Naive thymus-derived CD4-positive, alpha-beta T cell (primary cell): ENCODE measurements around the gene APOL4. TPM values are rescaled to one million over a fixed set of nuclear protein-coding genes. Genes with fewer than 3 reads are reported as not detected.

Experiments used
- ATAC-seq: fragments of 150-1000 bp; cut with Tn5 transposase; 2 replicates; pipeline ENCODE4 v1.10.0; 2021; ENCODE audit warnings: mild to moderate bottlenecking, moderate library complexity
- CTCF ChIA-PET: fragments of 350-600 bp; sonication (Branson Sonifier 250); formaldehyde crosslinking; loops from one replicate; lab custom pipeline; 2021; ENCODE audit warnings: antibody characterized with exemption; lab: Charles Lee
- POLR2A ChIA-PET: fragments of 350-600 bp; sonication (Branson Sonifier 250); formaldehyde crosslinking; loops from one replicate; lab custom pipeline; 2021; ENCODE audit warnings: antibody characterized with exemption, inconsistent platforms; lab: Charles Lee
- DNase-seq, 9 donors: peaks; one replicate each; pipeline versions ENCODE4 v3.0.0 to v3.0.0-alpha.2; 2020 to 2022; ENCODE audit warnings: mixed read lengths in 1 of 9
- H3K27ac ChIP-seq: one replicate; pipeline ENCODE4 v1.7.0; 2013; ENCODE audit warnings: mild to moderate bottlenecking, low read depth, low read length, moderate library complexity
- H3K27me3 ChIP-seq, 2 donors: one replicate each; pipeline ENCODE4 v1.7.0; 2013; ENCODE audit warnings: low read length in 2 of 2, mild to moderate bottlenecking in 2 of 2, moderate library complexity in 2 of 2; ENCODE audit not compliant: control insufficient read depth in 2 of 2, insufficient read depth in 2 of 2
- H3K36me3 ChIP-seq, 3 experiments: 1 replicate in 2 of 3; 2 replicates in 1 of 3; pipeline ENCODE4 v1.7.0; 2013; ENCODE audit warnings: low read length in 3 of 3, mild to moderate bottlenecking in 3 of 3, moderate library complexity in 1 of 3; ENCODE audit not compliant: insufficient read depth in 3 of 3, control insufficient read depth in 2 of 3
- H3K4me1 ChIP-seq, 2 donors: one replicate each; pipeline ENCODE4 v1.7.0; 2013; ENCODE audit warnings: low read length in 2 of 2, mild to moderate bottlenecking in 2 of 2, moderate library complexity in 1 of 2; ENCODE audit not compliant: control insufficient read depth in 2 of 2, insufficient read depth in 2 of 2
- H3K4me3 ChIP-seq: 2 replicates; pipeline ENCODE4 v1.7.0; 2013; ENCODE audit warnings: mild to moderate bottlenecking, low read length
- H3K9me3 ChIP-seq, 3 experiments: 1 replicate in 2 of 3; 2 replicates in 1 of 3; pipeline ENCODE4 v1.7.0; 2013; ENCODE audit warnings: low read length in 3 of 3; ENCODE audit not compliant: control insufficient read depth in 2 of 3
- H3K27ac Mint-ChIP-seq, 9 donors: one replicate each; pipeline ENCODE4 v1.8.0; 2020 to 2022; ENCODE audit warnings: mixed read lengths in 9 of 9, mild to moderate bottlenecking in 8 of 9, moderate library complexity in 5 of 9, inconsistent platforms in 2 of 9
- H3K27me3 Mint-ChIP-seq, 5 donors: one replicate each; pipeline ENCODE4 v1.8.0; 2021 to 2022; ENCODE audit warnings: mixed read lengths in 5 of 5, mild to moderate bottlenecking in 1 of 5
- H3K36me3 Mint-ChIP-seq, 5 donors: one replicate each; pipeline ENCODE4 v1.8.0; 2020 to 2022; ENCODE audit warnings: mixed read lengths in 5 of 5, mild to moderate bottlenecking in 3 of 5, inconsistent platforms in 1 of 5
- H3K4me1 Mint-ChIP-seq, 7 donors: one replicate each; pipeline ENCODE4 v1.8.0; 2020 to 2022; ENCODE audit warnings: mixed read lengths in 7 of 7, mild to moderate bottlenecking in 3 of 7, inconsistent platforms in 1 of 7
- H3K4me3 Mint-ChIP-seq, 10 donors: one replicate each; pipeline ENCODE4 v1.8.0; 2020 to 2022; ENCODE audit warnings: mild to moderate bottlenecking in 10 of 10, mixed read lengths in 10 of 10, moderate library complexity in 6 of 10, inconsistent platforms in 2 of 10
- H3K9me3 Mint-ChIP-seq, 11 donors: one replicate each; pipeline ENCODE4 v1.8.0; 2020 to 2022; ENCODE audit warnings: mixed read lengths in 11 of 11, mild to moderate bottlenecking in 4 of 11, inconsistent platforms in 1 of 11, moderate library complexity in 1 of 11
- intact Hi-C, 2 donors: fragments of 100-400 bp; cut with micrococcal nuclease; formaldehyde crosslinking; loops; one replicate each; pipeline ENCODE4 v1.15.1; 2023
- polyA plus RNA-seq, 2 donors: library from polyadenylated mRNA; unstranded; fragments of 300-500 nt; fragmentation: Illumina TruSeq; gene quantifications; one replicate each; pipeline ENCODE4 v1.2.3, GENCODE V29; 2021
- total RNA-seq, 6 experiments: library from RNA in 5 of 6; stranded (reverse) in 5 of 6; gene quantifications; 1 replicate in 5 of 6; 2 replicates in 1 of 6; pipeline ENCODE4 v1.2.3 and lab custom pipeline; 2021 to 2026

The APOL4 gene
- total and polyA plus RNA-seq, 7 experiments from 2014 or later, result 1.2 TPM; not detected in 6

DNA sequence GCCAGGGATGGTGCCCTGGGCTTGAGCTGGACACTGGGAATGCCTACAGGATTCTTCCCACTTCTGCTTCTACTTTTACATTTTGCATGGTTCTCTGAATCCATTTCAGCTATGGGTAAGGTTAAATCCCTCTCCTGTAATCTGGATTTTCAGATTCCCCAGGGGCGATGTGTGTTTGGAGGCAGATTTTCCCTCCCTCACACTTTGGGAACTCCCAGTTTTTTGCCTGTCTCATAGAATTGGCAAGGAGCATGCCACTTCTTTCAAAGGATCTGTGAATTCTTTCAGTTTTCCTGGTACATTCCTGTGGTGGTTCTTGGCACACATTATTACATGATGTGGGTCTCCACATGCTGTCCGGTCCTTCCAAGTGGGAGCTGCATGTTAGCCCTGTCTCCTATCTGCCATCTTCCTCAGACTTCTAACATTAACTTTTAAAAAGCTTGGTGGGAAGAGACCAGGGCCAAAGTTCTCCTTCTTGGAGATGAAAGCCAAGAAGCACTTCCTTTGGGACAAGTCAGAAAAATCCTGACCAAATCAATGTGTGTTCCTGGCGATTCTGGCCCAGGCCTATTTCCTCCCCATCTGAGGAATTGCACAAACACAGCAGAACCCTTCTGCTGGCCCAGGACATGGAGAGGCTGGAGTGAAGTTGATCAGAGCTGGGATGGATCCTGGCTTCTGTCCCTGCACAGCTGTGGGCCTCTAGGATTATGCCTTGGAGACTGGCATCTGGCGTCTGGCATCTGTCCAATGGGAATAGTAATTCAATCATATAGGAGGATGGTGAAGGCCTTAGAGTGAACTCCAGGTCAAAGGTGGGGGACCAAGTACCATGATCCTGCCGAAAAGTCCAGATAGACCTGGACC is 43.1 kb upstream of the APOL4 start:
- H3K4me3 Mint-ChIP-seq, result no peak overlapping the region
- peaks cover 3 to 4% of the 10 kb centered on the region in 2 donors for H3K4me1 ChIP-seq

DNA sequence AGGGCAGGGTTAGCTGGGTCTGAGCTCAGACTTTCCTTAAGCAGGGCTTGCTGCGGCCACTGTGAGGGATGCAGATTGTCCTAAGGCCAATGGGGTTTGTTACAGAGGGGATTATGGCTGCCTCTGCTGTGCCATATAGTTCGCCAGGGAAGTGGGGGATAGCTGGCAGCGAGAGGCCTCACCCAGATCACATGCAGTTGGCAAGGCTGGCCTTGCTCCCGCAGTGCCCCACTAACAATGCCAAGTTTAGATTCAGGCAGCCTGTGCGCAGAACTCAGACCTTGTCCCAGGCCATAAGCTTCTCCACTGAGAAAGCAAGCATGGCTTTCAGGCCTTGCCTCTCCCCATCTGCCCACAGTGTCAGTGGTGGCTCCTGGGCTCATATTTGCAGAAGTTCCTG is 42.4 kb upstream of the APOL4 start:
- H3K9me3 ChIP-seq, result no peaks in the 10 kb centered on the region
- H3K36me3 ChIP-seq, result no peaks in the 10 kb centered on the region
- H3K4me1 Mint-ChIP-seq, result peaks cover 11 to 17% (median 12%) of the 10 kb centered on the region in 7 donors
- intact Hi-C loops, result no loop called here
- no peak for DNase-seq
- no peak overlapping the region for H3K27ac Mint-ChIP-seq
- H3K4me3 ChIP-seq, result no peak overlapping the region
- no peaks in the 10 kb centered on the region for H3K27me3 ChIP-seq
- no peak for ATAC-seq
- H3K27ac ChIP-seq, result no peak overlapping the region
- H3K4me3 Mint-ChIP-seq, result no peak overlapping the region
- H3K9me3 Mint-ChIP-seq, result peaks cover 0 to 20% (median 8%) of the 10 kb centered on the region in 11 donors
- POLR2A ChIA-PET, result interaction anchor here (0.6 kb wide), 1 partner anchor 1133 kb away, joined by 3 read pairs; no protein-coding TSS in a partner anchor
- H3K36me3 Mint-ChIP-seq, result peaks cover 0 to 18% (median 3%) of the 10 kb centered on the region in 5 donors
- CTCF ChIA-PET, result interaction anchor here (0.9 kb wide), 1 partner anchor 64 kb away, joined by 3 read pairs; no protein-coding TSS in a partner anchor
- peaks cover 5 to 7% of the 10 kb centered on the region in 2 donors for H3K4me1 ChIP-seq
- peaks cover 0 to 10% (median 0%) of the 10 kb centered on the region in 5 donors for H3K27me3 Mint-ChIP-seq

More for the DNA sequence above, 43.1 kb upstream of the APOL4 start:
- no peaks in the 10 kb centered on the region for H3K36me3 ChIP-seq
- ChIA-PET POLR2A (interaction anchor here (0.6 kb wide), 1 partner anchor 104 kb away, joined by 3 read pairs; no protein-coding TSS in a partner anchor), CTCF (interaction anchor here (0.9 kb wide), 1 partner anchor 65 kb away, joined by 3 read pairs; no protein-coding TSS in a partner anchor)
- Mint-ChIP-seq H3K36me3 (peaks cover 0 to 12% (median 5%) of the 10 kb centered on the region in 5 donors), H3K9me3 (peaks cover 0 to 20% (median 8%) of the 10 kb centered on the region in 11 donors), H3K4me1 (peaks cover 3 to 11% (median 5%) of the 10 kb centered on the region in 7 donors), H3K27me3 (peaks cover 0 to 10% (median 0%) of the 10 kb centered on the region in 5 donors), H3K27ac (peak overlapping the region in 1 of 9 donors; percentile 17)
- intact Hi-C loops, result no loop called here
- no peaks in the 10 kb centered on the region for H3K27me3 ChIP-seq
- DNase-seq (peak in 1 of 9 donors; percentile 4), ATAC-seq (no peak)
- no peaks in the 10 kb centered on the region for H3K9me3 ChIP-seq
- no peak overlapping the region for H3K4me3 ChIP-seq
- no peak overlapping the region for H3K27ac ChIP-seq

DNA sequence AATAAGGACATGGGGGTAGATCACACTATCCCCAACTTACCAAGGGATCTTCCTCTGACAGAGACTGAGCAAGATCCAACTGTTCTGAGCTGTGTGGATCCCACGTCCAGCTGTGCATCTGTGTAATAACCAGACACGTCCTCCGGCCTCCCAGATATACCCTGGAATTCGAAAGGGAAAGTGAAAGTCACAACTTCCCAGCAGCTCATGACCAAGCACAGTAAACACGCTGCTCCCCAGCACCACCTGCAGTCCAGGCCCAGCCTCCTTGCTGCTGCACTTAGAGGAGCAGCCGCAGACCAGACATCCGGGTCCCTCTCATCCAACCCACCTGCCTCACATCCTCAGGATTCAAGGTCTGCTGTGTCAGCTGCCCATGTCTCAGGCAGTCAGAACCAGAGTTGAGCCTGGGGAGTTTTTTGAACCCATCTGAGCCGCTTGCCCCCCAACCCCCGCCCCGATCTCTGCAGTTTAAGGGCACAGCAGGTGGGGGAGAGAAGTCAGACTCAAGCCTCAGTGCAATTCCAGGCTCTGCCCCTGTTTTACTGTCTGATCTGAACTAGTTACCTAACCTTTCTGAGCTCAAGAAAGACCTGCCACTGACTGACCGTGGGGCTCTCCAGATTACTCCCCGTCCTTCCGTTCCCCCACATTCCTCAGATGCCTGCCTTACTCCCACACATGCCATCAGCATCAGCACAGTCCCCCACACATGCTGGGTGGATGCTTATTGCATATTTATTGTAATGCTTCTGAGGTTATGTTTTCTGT is 38.0 kb upstream of the APOL4 start, which contains the start of gene APOL2:
Gene APOL2 (minus strand): TSS at position 127 of the 771 bp plus-strand sequence. CDS start 6,365 bp downstream, outside the sequence.
- ATAC-seq (peak; percentile 99), DNase-seq (peak; percentile 52 to 88 (median 79))
- H3K9me3 ChIP-seq, result no peaks in the 10 kb centered on the region
- H3K4me1 ChIP-seq, result peaks cover 23 to 33% of the 10 kb centered on the region in 2 donors
- H3K27me3 ChIP-seq, result no peaks in the 10 kb centered on the region
- ChIA-PET POLR2A (interaction anchor here (0.6 to 4.0 kb wide), 13 partner anchors 9 to 910 kb away, joined by 3 to 24 read pairs (median 3); partner anchors contain the start of genes APOL1, APOL3 and APOL6), CTCF (interaction anchor here (0.6 to 1.8 kb wide), 17 partner anchors 14 to 174 kb away, joined by 3 to 11 read pairs (median 4); partner anchors contain the start of genes APOL1 and APOL3)
- peak within 1 kb of the TSS; percentile 94 to 99 (median 98) for H3K27ac Mint-ChIP-seq
- peaks cover 0 to 10% (median 0%) of the 10 kb centered on the region in 5 donors for H3K27me3 Mint-ChIP-seq
- intact Hi-C loops, result loop anchor here (1.0 to 5.0 kb wide), 10 partner anchors 14 to 290 kb away; partner anchors contain the start of genes APOL1 (in 2 of the 2), APOL3 (in 1 of the 2), EIF3D (in 1 of the 2) and TXN2 (in 1 of the 2)
- H3K27ac ChIP-seq, result peak within 1 kb of the TSS; percentile 76
- H3K9me3 Mint-ChIP-seq, result peaks cover 0 to 16% (median 6%) of the 10 kb centered on the region in 11 donors
- peak within 1 kb of the TSS; percentile 93 to 99 (median 99) for H3K4me3 Mint-ChIP-seq
- peaks cover 44 to 55% (median 53%) of the 10 kb centered on the region in 7 donors for H3K4me1 Mint-ChIP-seq
- H3K36me3 ChIP-seq, result peaks cover 0 to 23% (median 0%) of the 10 kb centered on the region in 3 experiments
- peak within 1 kb of the TSS; percentile 94 for H3K4me3 ChIP-seq
- H3K36me3 Mint-ChIP-seq, result peaks cover 15 to 60% (median 29%) of the 10 kb centered on the region in 5 donors

DNA sequence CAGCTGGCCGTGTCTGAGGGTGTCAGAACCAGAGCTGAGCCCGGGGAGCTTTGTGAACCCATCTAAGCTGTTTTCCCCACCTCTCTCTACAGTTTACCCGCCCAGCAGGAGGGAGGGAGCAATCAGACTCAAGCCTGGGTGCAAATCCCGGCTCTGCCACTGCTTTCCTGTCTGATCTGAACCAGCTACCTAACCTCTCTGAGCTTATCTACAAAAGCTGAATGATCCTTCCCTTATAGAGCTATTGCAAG is 37.5 kb upstream of the APOL4 start:
- no peaks in the 10 kb centered on the region for H3K27me3 ChIP-seq
- H3K36me3 ChIP-seq, result peaks cover 0 to 26% (median 0%) of the 10 kb centered on the region in 3 experiments
- POLR2A ChIA-PET, result interaction anchor here (0.7 to 4.0 kb wide), 9 partner anchors 10 to 909 kb away, joined by 3 to 24 read pairs (median 3); partner anchors contain the start of genes APOL1, APOL3 and APOL6
- peak overlapping the region; percentile 93 to 99 (median 99) for H3K4me3 Mint-ChIP-seq
- intact Hi-C loops, result loop anchor here (1.0 to 5.0 kb wide), 10 partner anchors 14 to 290 kb away; partner anchors contain the start of genes APOL1 (in 2 of the 2), APOL3 (in 1 of the 2), EIF3D (in 1 of the 2) and TXN2 (in 1 of the 2)
- CTCF ChIA-PET, result interaction anchor here (0.8 to 1.8 kb wide), 16 partner anchors 14 to 173 kb away, joined by 3 to 11 read pairs (median 4); partner anchors contain the start of genes APOL1 and APOL3
- peak overlapping the region; percentile 94 to 99 (median 98) for H3K27ac Mint-ChIP-seq
- H3K27me3 Mint-ChIP-seq, result peaks cover 0 to 10% (median 0%) of the 10 kb centered on the region in 5 donors
- peaks cover 19 to 64% (median 32%) of the 10 kb centered on the region in 5 donors for H3K36me3 Mint-ChIP-seq
- ATAC-seq (no peak), DNase-seq (no peak)
- peak overlapping the region; percentile 94 for H3K4me3 ChIP-seq
- peaks cover 23 to 33% of the 10 kb centered on the region in 2 donors for H3K4me1 ChIP-seq
- H3K9me3 Mint-ChIP-seq, result peaks cover 0 to 16% (median 6%) of the 10 kb centered on the region in 11 donors
- no peaks in the 10 kb centered on the region for H3K9me3 ChIP-seq
- H3K4me1 Mint-ChIP-seq, result peaks cover 45 to 60% (median 58%) of the 10 kb centered on the region in 7 donors
- H3K27ac ChIP-seq, result peak overlapping the region; percentile 76

- Mint-ChIP-seq H3K4me3 (peak overlapping the region; percentile 93 to 99 (median 99)), H3K4me1 (peaks cover 45 to 63% (median 58%) of the 10 kb centered on the region in 7 donors), H3K9me3 (peaks cover 0 to 15% (median 6%) of the 10 kb centered on the region in 11 donors), H3K27me3 (peaks cover 0 to 9% (median 0%) of the 10 kb centered on the region in 5 donors), H3K27ac (peak overlapping the region; percentile 94 to 99 (median 98)), H3K36me3 (peaks cover 19 to 68% (median 33%) of the 10 kb centered on the region in 5 donors)
- Histone ChIP-seq H3K4me3 (peak overlapping the region; percentile 94), H3K9me3 (no peaks in the 10 kb centered on the region), H3K27ac (peak overlapping the region; percentile 76), H3K36me3 (peaks cover 0 to 31% (median 1%) of the 10 kb centered on the region in 3 experiments), H3K27me3 (no peaks in the 10 kb centered on the region), H3K4me1 (peaks cover 23 to 33% of the 10 kb centered on the region in 2 donors)
- ATAC-seq, result no peak
- ChIA-PET POLR2A (interaction anchor here (0.7 to 4.0 kb wide), 11 partner anchors 10 to 908 kb away, joined by 3 to 24 read pairs (median 3); partner anchors contain the start of genes APOL1, APOL3 and APOL6), CTCF (interaction anchor here (0.8 to 1.8 kb wide), 16 partner anchors 15 to 173 kb away, joined by 3 to 11 read pairs (median 4); partner anchors contain the start of genes APOL1 and APOL3)
- intact Hi-C loops, result loop anchor here (1.0 to 5.0 kb wide), 10 partner anchors 15 to 291 kb away; partner anchors contain the start of genes APOL1 (in 2 of the 2), APOL3 (in 1 of the 2), EIF3D (in 1 of the 2) and TXN2 (in 1 of the 2)
- peak in 1 of 9 donors; percentile 4 for DNase-seq
Observed at GRCh38 chr22:36238373-36239149, 37.0 kb upstream of the APOL4 start.
